Testis (tissue), 3 donors: ENCODE data around the gene RUNDC1. TPM values are rescaled to one million over a fixed set of nuclear protein-coding genes. Genes with fewer than 3 reads are reported as not detected.
"Not testable (repeated sequence)": the region's sequence is repeated elsewhere in the genome, so short reads cannot be mapped to it uniquely, and the experiment has no call there.

Experiments
- DNase-seq: peaks from one replicate; pipeline ENCODE4 v3.0.0-alpha.2; 2019
- H3K27ac ChIP-seq, 2 donors: fragments of 200-600 bp; sonication (generic); one replicate each; pipeline ENCODE4 v1.5.1; 2019
- H3K27me3 ChIP-seq: fragments of 200-600 bp; sonication (generic); one replicate; pipeline ENCODE4 v1.5.1; 2019
- H3K36me3 ChIP-seq: fragments of 200-600 bp; sonication (generic); one replicate; pipeline ENCODE4 v1.5.1; 2017; ENCODE audit warnings: low read depth; ENCODE audit errors: missing control alignments
- H3K4me1 ChIP-seq: fragments of 200-600 bp; sonication (generic); one replicate; pipeline ENCODE4 v1.5.1; 2019
- H3K4me3 ChIP-seq, 2 donors: fragments of 200-600 bp; sonication (generic); one replicate each; pipeline ENCODE4 v1.5.1; 2017 to 2019
- H3K9me3 ChIP-seq: fragments of 200-600 bp; sonication (generic); one replicate; pipeline ENCODE4 v1.5.1; 2017
- CTCF ChIP-seq, 3 experiments: fragments of 450-650 bp in 2 of 3; fragments of 200-600 bp in 1 of 3; sonication (generic) in 1 of 3; IDR thresholded peaks; one replicate each; pipeline ENCODE4 v1.5.1; 2016 to 2019; ENCODE audit warnings: antibody characterized with exemption in 3 of 3, mild to moderate bottlenecking in 2 of 3, moderate library complexity in 1 of 3
- POLR2A ChIP-seq: fragments of 450-650 bp; IDR thresholded peaks from one replicate; pipeline ENCODE4 v1.6.1; 2017; ENCODE audit warnings: antibody characterized with exemption, mild to moderate bottlenecking, moderate library complexity
- WGBS, 2 donors: methylation state at CpG; one replicate each; pipeline ENCODE4 v1.1.5; 2018; 5-methylcytosine and 5-hydroxymethylcytosine counted together
- intact Hi-C: fragments of 100-400 bp; cut with DNase I; formaldehyde crosslinking; loops from one replicate; pipeline ENCODE4 v1.15.1; 2023; ENCODE audit warnings: low total_unique reads
- polyA plus RNA-seq: library from polyadenylated mRNA; stranded (reverse); fragments of 350-450 nt; fragmentation: Illumina TruSeq; extraction: RNeasy Lipid Tissue Mini Kit (QIAGEN cat#74804); gene quantifications from one replicate; pipeline ENCODE4 v1.2.3, GENCODE V29; 2014; ENCODE audit warnings: low read depth, low replicate concordance; ENCODE audit not compliant: insufficient read depth
- total RNA-seq, 2 donors: library from RNA; depleted of rRNA; stranded (reverse); fragments of >200 nt; gene quantifications; one replicate each; pipeline ENCODE4 v1.2.3, GENCODE V29; 2016

The RUNDC1 gene
- total and polyA plus RNA-seq, 3 donors from 2014 or later, result 17.5 to 20.2 (median 18.5) TPM

GRCh38 chr17:42989141-42989540 is 8.8 kb downstream of the RUNDC1 start:
- intact Hi-C loops, result no loop called here
- WGBS, 2 donors, result 85 to 90% methylated on average over 5 of the region's 5 CpGs
- no peaks in the 10 kb centered on the region for H3K36me3 ChIP-seq
- H3K4me3 ChIP-seq, result no peak overlapping the region
- H3K9me3 ChIP-seq, result no peaks in the 10 kb centered on the region
- no peaks in the 10 kb centered on the region for H3K27me3 ChIP-seq
- TF ChIP-seq POLR2A, result no peak
- no peak for TF ChIP-seq CTCF (IDR thresholded peaks at IDR 0.05)
- DNase-seq, result no peak
- no peak overlapping the region for H3K27ac ChIP-seq
- no peaks in the 10 kb centered on the region for H3K4me1 ChIP-seq

GRCh38 chr17:42989726-42990652 is 9.6 kb downstream of the RUNDC1 start:
- Histone ChIP-seq H3K36me3 (no peaks in the 10 kb centered on the region), H3K27ac (no peak overlapping the region), H3K27me3 (no peaks in the 10 kb centered on the region), H3K9me3 (no peaks in the 10 kb centered on the region), H3K4me1 (no peaks in the 10 kb centered on the region), H3K4me3 (no peak overlapping the region)
- 87 to 94% methylated on average over 6 of the region's 6 CpGs for WGBS, 2 donors
- intact Hi-C loops, result no loop called here
- no peak for DNase-seq
- TF ChIP-seq CTCF (IDR thresholded peaks at IDR 0.05), result no peak
- TF ChIP-seq POLR2A, result no peak

- Histone ChIP-seq H3K27me3 (no peaks in the 10 kb centered on the region), H3K27ac (no peak overlapping the region), H3K4me3 (no peak overlapping the region), H3K4me1 (no peaks in the 10 kb centered on the region), H3K36me3 (no peaks in the 10 kb centered on the region), H3K9me3 (no peaks in the 10 kb centered on the region)
- DNase-seq, result no peak
- 88 to 100% methylated on average over 5 to 6 of the region's 6 CpGs for WGBS, 2 donors
- intact Hi-C loops, result no loop called here
- TF ChIP-seq CTCF (IDR thresholded peaks at IDR 0.05) (no peak), POLR2A (no peak)
These were observed 11.1 kb downstream of the RUNDC1 start for GRCh38 chr17:42991471-42991870.

GRCh38 chr17:42992872-42993271 is 12.5 kb downstream of the RUNDC1 start:
- no peaks in the 10 kb centered on the region for H3K36me3 ChIP-seq
- TF ChIP-seq CTCF (IDR thresholded peaks at IDR 0.05) (no peak), POLR2A (no peak)

GRCh38 chr17:42993913-42994312 is 13.5 kb downstream of the RUNDC1 start:
- H3K27ac ChIP-seq, H3K9me3 ChIP-seq, H3K4me1 ChIP-seq, DNase-seq, H3K36me3 ChIP-seq, intact Hi-C loops, H3K4me3 ChIP-seq, H3K27me3 ChIP-seq: not testable (repeated sequence)
- 85 to 87% methylated on average over 10 of the region's 10 CpGs for WGBS, 2 donors

More at GRCh38 chr17:42992872-42993271, 12.5 kb downstream of the RUNDC1 start:
- DNase-seq, result no peak
- no peaks in the 10 kb centered on the region for H3K27me3 ChIP-seq
- H3K4me3 ChIP-seq, result no peak overlapping the region
- intact Hi-C loops, result no loop called here
- 78 to 80% methylated on average over 5 of the region's 5 CpGs for WGBS, 2 donors
- H3K9me3 ChIP-seq, result no peaks in the 10 kb centered on the region
- H3K4me1 ChIP-seq, result peaks cover 8% of the 10 kb centered on the region
- H3K27ac ChIP-seq, result no peak overlapping the region
